ENCODE results near the gene CRIP2. TPM values are rescaled to one million over a fixed set of nuclear protein-coding genes. Genes with fewer than 3 reads are reported as not detected.

CRIP2 gene
- total RNA-seq, 3 donors from 2014 or later: 46.2 to 146 (median 92.1) TPM

DNA sequence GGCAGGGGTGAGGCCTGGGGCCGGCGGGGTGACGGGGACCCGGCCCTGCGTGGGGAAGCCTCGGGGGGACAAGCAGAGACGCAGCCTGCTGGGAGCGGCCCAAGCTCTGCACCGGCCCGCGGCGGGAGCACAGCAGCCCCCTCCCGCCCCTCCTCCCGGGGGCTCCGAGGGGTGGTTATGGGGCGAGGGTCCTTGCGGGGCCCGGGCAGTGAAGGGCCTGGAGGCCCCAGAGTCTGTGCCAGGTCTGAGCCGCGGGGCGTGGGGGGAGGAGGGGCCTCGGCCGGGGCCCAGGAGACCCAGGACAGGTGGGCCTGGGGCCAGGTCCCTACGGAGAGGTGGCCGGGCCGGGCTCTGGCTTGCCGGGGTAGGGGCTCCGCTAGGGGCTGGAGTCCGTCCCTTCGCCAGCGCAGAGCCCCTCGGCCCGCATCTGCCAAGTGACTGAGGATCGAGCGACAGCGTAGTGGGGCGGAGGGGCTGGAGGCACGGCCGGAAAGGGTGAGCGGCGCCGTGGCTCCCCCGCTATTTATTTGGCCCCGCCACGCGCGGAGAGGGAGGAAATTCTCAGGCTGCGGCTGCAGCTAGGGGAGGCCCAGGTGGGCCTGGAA is 52.3 kb downstream of the CRIP2 start:
- no peak for DNase-seq (ENCODE audit: low spot score in 2 of 2)
- H3K36me3 ChIP-seq: no peaks in the 10 kb centered on the region
- no peaks in the 10 kb centered on the region for H3K9me3 ChIP-seq
- TF ChIP-seq, protein P1, sequence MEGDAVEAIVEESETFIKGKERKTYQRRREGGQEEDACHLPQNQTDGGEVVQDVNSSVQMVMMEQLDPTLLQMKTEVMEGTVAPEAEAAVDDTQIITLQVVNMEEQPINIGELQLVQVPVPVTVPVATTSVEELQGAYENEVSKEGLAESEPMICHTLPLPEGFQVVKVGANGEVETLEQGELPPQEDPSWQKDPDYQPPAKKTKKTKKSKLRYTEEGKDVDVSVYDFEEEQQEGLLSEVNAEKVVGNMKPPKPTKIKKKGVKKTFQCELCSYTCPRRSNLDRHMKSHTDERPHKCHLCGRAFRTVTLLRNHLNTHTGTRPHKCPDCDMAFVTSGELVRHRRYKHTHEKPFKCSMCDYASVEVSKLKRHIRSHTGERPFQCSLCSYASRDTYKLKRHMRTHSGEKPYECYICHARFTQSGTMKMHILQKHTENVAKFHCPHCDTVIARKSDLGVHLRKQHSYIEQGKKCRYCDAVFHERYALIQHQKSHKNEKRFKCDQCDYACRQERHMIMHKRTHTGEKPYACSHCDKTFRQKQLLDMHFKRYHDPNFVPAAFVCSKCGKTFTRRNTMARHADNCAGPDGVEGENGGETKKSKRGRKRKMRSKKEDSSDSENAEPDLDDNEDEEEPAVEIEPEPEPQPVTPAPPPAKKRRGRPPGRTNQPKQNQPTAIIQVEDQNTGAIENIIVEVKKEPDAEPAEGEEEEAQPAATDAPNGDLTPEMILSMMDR (IDR thresholded peaks at IDR 0.05): no peak
- TF ChIP-seq POLR2AphosphoS5 (IDR thresholded peaks at IDR 0.05) (no peak), POLR2A (IDR thresholded peaks at IDR 0.05) (no peak)
- H3K4me1 ChIP-seq: peaks cover 4 to 24% of the 10 kb centered on the region in 2 donors
- peak overlapping the region; percentile 58 to 79 (median 74) for H3K4me3 ChIP-seq
- H3K27me3 ChIP-seq: peaks cover 0 to 3% of the 10 kb centered on the region in 2 donors
- intact Hi-C loops (cut with DNase I; ENCODE audit: low total_unique reads): no loop called here
- peak overlapping the region; percentile 48 to 88 for H3K27ac ChIP-seq

DNA sequence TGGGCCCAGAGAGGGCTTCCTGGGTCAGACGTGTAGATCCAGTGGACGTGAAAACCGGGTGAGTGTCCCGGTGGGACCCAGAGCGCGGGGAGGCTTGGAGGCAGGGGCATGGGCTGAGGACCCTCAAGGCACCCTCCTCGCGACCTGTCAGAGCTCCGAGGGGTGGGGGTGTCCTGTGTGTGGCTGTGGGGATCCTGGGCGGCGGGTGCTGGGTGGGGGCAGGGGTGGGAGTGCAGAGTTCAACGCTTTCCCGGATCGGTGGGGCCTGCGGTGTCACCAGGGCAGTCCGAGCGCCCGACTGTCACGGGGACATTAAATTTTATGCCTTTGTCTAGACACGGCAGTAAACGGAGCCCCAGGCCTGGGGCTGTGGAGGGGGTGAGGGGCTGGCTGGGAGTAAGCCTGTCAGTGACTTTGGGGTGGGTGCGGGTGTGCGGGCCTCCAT is 52.8 kb downstream of the CRIP2 start:
- intact Hi-C loops (cut with DNase I; ENCODE audit: low total_unique reads): no loop called here
- Histone ChIP-seq H3K36me3 (no peaks in the 10 kb centered on the region), H3K27ac (peak overlapping the region in 1 of 2 donors; percentile 88), H3K4me1 (peaks cover 4 to 24% of the 10 kb centered on the region in 2 donors), H3K9me3 (no peaks in the 10 kb centered on the region), H3K27me3 (peaks cover 0 to 3% of the 10 kb centered on the region in 2 donors), H3K4me3 (peak overlapping the region; percentile 58 to 79 (median 74))
- DNase-seq (ENCODE audit: low spot score in 2 of 2): no peak
- TF ChIP-seq POLR2A (IDR thresholded peaks at IDR 0.05) (no peak), POLR2AphosphoS5 (IDR thresholded peaks at IDR 0.05) (no peak)
- TF ChIP-seq, protein P1 (IDR thresholded peaks at IDR 0.05): no peak

DNA sequence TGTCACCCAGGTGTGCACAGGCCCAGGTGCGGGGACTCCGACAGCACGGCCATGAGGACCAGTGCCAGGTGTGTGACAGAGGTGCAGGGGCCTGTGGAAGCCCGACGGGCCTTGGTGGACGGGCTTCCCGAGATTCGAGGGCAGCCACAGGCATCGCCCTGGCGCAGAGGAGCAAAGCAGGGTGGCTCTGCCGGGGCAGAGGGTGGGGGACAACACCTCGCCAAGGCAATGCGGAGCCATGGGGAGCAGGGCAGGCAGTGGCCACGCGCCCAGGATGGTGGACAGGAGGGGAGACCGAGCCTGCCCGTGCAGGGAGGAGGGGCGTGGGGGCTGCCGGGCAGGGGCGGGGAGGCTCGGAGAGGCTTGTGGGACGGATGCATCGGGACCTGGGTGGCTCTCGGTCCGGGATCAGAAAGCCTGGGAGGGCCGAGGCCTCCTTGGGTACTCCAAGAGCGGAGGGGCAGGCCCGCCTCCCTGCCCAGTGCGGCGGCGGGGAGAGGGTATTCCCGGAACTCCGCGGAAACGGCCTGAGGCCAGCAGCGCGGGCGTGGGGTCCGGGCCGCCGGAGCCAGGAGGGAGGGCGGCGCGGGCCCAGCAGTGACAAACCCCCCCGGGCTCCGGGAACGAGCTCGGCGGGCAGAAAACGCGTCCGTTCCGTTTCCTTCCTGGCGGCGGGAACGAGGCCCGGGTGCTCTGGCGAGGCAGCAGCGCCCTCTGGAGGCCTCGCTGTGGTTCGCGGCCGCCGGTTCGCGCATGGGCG is 53.4 kb downstream of the CRIP2 start:
- Histone ChIP-seq H3K27ac (peak overlapping the region; percentile 75 to 88), H3K27me3 (peaks cover 0 to 3% of the 10 kb centered on the region in 2 donors)

DNA sequence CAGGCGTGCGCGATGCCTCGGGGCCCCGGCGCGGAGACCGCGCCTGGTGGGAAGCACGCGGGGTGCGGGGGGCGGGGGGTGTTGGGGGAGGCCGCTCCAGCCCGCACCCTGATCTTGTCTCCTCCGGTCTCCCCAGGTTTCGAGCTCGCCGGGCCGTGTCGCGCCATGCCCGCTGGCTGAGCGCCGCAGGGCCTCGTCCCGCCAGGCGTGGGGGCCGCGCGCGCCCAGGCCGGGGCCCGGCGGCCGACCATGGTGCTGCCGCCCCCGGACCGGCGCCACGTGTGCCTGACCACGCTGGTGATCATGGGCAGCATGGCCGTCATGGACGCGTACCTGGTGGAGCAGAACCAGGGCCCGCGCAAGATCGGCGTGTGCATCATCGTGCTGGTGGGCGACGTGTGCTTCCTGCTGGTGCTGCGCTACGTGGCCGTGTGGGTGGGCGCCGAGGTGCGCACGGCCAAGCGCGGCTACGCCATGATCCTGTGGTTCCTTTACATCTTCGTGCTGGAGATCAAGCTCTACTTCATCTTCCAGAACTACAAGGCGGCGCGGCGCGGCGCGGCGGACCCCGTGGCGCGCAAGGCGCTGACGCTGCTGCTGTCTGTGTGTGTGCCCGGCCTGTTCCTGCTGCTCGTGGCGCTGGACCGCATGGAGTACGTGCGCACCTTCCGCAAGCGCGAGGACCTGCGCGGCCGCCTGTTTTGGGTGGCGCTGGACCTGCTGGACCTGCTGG is 54.1 kb downstream of the CRIP2 start:
- Histone ChIP-seq H3K4me3 (peak overlapping the region; percentile 58 to 79 (median 74)), H3K27me3 (peaks cover 0 to 3% of the 10 kb centered on the region in 2 donors), H3K4me1 (peaks cover 4 to 24% of the 10 kb centered on the region in 2 donors), H3K36me3 (no peaks in the 10 kb centered on the region), H3K9me3 (no peaks in the 10 kb centered on the region), H3K27ac (peak overlapping the region; percentile 75 to 88)
- TF ChIP-seq POLR2AphosphoS5 (IDR thresholded peaks at IDR 0.05) (no peak), POLR2A (IDR thresholded peaks at IDR 0.05) (no peak)
- TF ChIP-seq, protein P1 (IDR thresholded peaks at IDR 0.05): no peak
- intact Hi-C loops (cut with DNase I; ENCODE audit: low total_unique reads): no loop called here
- no peak for DNase-seq (ENCODE audit: low spot score in 2 of 2)

More for the DNA sequence above, 53.4 kb downstream of the CRIP2 start:
- H3K36me3 ChIP-seq: no peaks in the 10 kb centered on the region
- intact Hi-C loops (cut with DNase I; ENCODE audit: low total_unique reads): no loop called here
- peak; percentile 50 to 81 for DNase-seq (ENCODE audit: low spot score in 2 of 2)
- H3K9me3 ChIP-seq: no peaks in the 10 kb centered on the region
- H3K4me3 ChIP-seq: peak overlapping the region; percentile 58 to 79 (median 74)
- peaks cover 4 to 24% of the 10 kb centered on the region in 2 donors for H3K4me1 ChIP-seq
- TF ChIP-seq, protein P1 (IDR thresholded peaks at IDR 0.05): peak; percentile 63 to 79 (median 64)
- TF ChIP-seq POLR2AphosphoS5 (IDR thresholded peaks at IDR 0.05) (peak; percentile 37 to 64 (median 53)), POLR2A (IDR thresholded peaks at IDR 0.05) (no peak)
